ENCODE measurements around the gene RARS2. TPM values are rescaled to one million over a fixed set of nuclear protein-coding genes. Genes with fewer than 3 reads are reported as not detected.

The RARS2 gene
- total and polyA plus RNA-seq, 2 of the 8 experiments (the other 6 are each of a cell fraction or from before 2014, with no cell fraction given): 10.2 to 40.5 TPM

DNA sequence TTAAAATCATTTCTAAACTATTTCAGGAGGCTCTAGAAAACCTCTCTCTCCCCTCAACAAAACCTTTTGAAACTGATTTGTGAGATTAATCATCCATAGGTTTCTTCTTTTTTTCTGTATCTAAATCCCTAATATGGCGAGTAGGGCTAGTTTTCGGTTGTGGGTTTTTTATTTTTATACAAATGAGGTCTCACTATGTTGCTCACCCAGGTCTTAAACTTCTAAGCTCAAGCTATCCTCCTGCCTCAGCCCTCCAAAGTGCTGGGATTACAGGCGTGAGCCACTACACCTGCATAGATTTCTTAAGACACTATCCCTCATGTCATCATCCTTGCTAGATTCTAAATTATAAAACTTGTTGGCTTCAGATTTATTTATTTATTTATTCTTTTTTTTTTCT, 44.1 kb upstream of the RARS2 start:
- H2AFZ ChIP-seq (ENCODE audit: low read length): no peak overlapping the region
- no peak overlapping the region for H2AK5ac ChIP-seq (ENCODE audit: low read depth, low read length)
- POLR2A ChIA-PET (ENCODE audit: partially characterized antibody): no interaction called here
- H3K23ac ChIP-seq (ENCODE audit: insufficient read length): no peak overlapping the region
- WGBS, 2 experiments (ENCODE audit: extremely low coverage in 1 of 2, insufficient coverage in 1 of 2, insufficient read length in 1 of 2, insufficient replicate concordance in 2 of 2, low coverage in 1 of 2, low lambda C conversion rate in 2 of 2, missing lambda C conversion rate in 1 of 2): 80% methylated on average over 3 of the region's 3 CpGs; no CpG with 5 or more reads in 1 of the 2 experiments
- H3K4ac ChIP-seq (replicated peaks; ENCODE audit: insufficient read length, low read depth, low read length): no peak overlapping the region
- peaks cover 0 to 41% (median 19%) of the 10 kb centered on the region in 4 experiments for H3K36me3 ChIP-seq (ENCODE audit: control insufficient read depth in 2 of 4, insufficient read depth in 4 of 4, low read length in 3 of 4)
- no peaks in the 10 kb centered on the region for H3K4me1 ChIP-seq (replicated peaks in 1 of 4; ENCODE audit: control insufficient read depth in 3 of 4, insufficient read depth in 4 of 4, low read length in 3 of 4)
- H3K9me3 ChIP-seq (ENCODE audit: insufficient read depth in 2 of 2, low read depth in 1 of 2, low read length in 1 of 2): no peaks in the 10 kb centered on the region
- no peak overlapping the region for H3K4me3 ChIP-seq (ENCODE audit: extremely low read depth in 1 of 4, insufficient read depth in 2 of 4, low read depth in 3 of 4, low read length in 4 of 4)
- H2BK12ac ChIP-seq (ENCODE audit: low read depth, low read length): no peak overlapping the region
- H3K18ac ChIP-seq (ENCODE audit: extremely low read depth, low read length): no peak overlapping the region
- H3K9ac ChIP-seq (replicated peaks in 1 of 4; ENCODE audit: extremely low read depth in 1 of 4, low read depth in 3 of 4, low read length in 3 of 4): no peak overlapping the region
- H3K23me2 ChIP-seq (ENCODE audit: low read depth, low read length): no peaks in the 10 kb centered on the region
- no peak overlapping the region for H3K4me2 ChIP-seq (ENCODE audit: insufficient read depth in 1 of 2, low read depth in 2 of 2, low read length in 2 of 2)
- no peak overlapping the region for H4K8ac ChIP-seq (ENCODE audit: extremely low read depth, insufficient read depth, low read length)
- CTCF ChIA-PET (ENCODE audit: partially characterized antibody): no interaction called here
- H3K56ac ChIP-seq (replicated peaks; ENCODE audit: insufficient read length, low read depth, low read length): no peak overlapping the region
- no peak overlapping the region for H4K5ac ChIP-seq (ENCODE audit: insufficient read length, low read depth, low read length)
- no peak overlapping the region for H4K91ac ChIP-seq (replicated peaks; ENCODE audit: insufficient read length, low read length)
- H3K14ac ChIP-seq (ENCODE audit: insufficient read length): no peak overlapping the region
- H2BK15ac ChIP-seq (ENCODE audit: low read length): no peak overlapping the region
- H2BK5ac ChIP-seq (ENCODE audit: low read depth, low read length): no peak overlapping the region
- H2BK20ac ChIP-seq (ENCODE audit: low read length): no peak overlapping the region
- no peak overlapping the region for H3K27ac ChIP-seq (ENCODE audit: low read depth, low read length)
- no peaks in the 10 kb centered on the region for H3K79me1 ChIP-seq (ENCODE audit: low read depth, low read length)
- peaks cover 0 to 3% of the 10 kb centered on the region in 2 experiments for H4K20me1 ChIP-seq (replicated peaks in 1 of 2; ENCODE audit: control insufficient read depth in 1 of 2, insufficient read depth in 2 of 2, low read length in 2 of 2)
- no peak for DNase-seq (ENCODE audit: low read depth in 1 of 2, low spot score in 2 of 2)
- H3K79me2 ChIP-seq (ENCODE audit: control insufficient read depth in 1 of 2, insufficient read depth in 2 of 2, low read length in 2 of 2): no peaks in the 10 kb centered on the region
- no peaks in the 10 kb centered on the region for H3K27me3 ChIP-seq (replicated peaks in 1 of 4; ENCODE audit: control insufficient read depth in 3 of 4, extremely low read depth in 1 of 4, insufficient read depth in 3 of 4, low read length in 3 of 4)
- FAIRE-seq: no peak
- H2BK120ac ChIP-seq (replicated peaks; ENCODE audit: low read depth, low read length): no peak overlapping the region
- no peak for TF ChIP-seq TCF12 (IDR thresholded peaks at IDR 0.05; ENCODE audit: low read depth, low read length)
- TF ChIP-seq SP2 (IDR thresholded peaks at IDR 0.05; ENCODE audit: low read length): no peak
- TF ChIP-seq BRCA1 (IDR thresholded peaks at IDR 0.05; ENCODE audit: low read depth, low read length): no peak
- no peak for TF ChIP-seq FOSL1 (IDR thresholded peaks at IDR 0.05; ENCODE audit: insufficient read depth, low read depth, low read length)
- TF ChIP-seq TEAD4 (IDR thresholded peaks at IDR 0.05; ENCODE audit: low read depth, low read length): no peak
- TF ChIP-seq NRF1 (IDR thresholded peaks at IDR 0.05; ENCODE audit: low read depth, low read length): no peak
- TF ChIP-seq KDM4A (IDR thresholded peaks at IDR 0.05; ENCODE audit: low read depth, low read length, severe bottlenecking): no peak
- no peak for TF ChIP-seq CEBPB (IDR thresholded peaks at IDR 0.05; ENCODE audit: low read depth, low read length)

Measured in H1 (cell line).